CD4-positive, alpha-beta T cell treated with Interleukin-4 for 1 hour (primary cell): ENCODE results near the gene GAL3ST3.
"Not testable (repeated sequence)": the region's sequence is repeated elsewhere in the genome, so short reads cannot be mapped to it uniquely, and the experiment has no call there.

Source experiments
- DNase-seq, 2 donors: peaks; one replicate each; pipeline ENCODE4 v3.0.0-alpha.2; 2020 to 2022

Gene GAL3ST3

GRCh38 chr11:66042227-66042995 lies 6.5 kb downstream of the GAL3ST3 start:
- DNase-seq, result no peak

GRCh38 chr11:66039765-66040164 lies 9.2 kb downstream of the GAL3ST3 start:
- DNase-seq, result no peak

- no peak for DNase-seq
These were observed 11.6 kb downstream of the GAL3ST3 start for GRCh38 chr11:66037327-66037726.

- DNase-seq, result no peak
These were observed 12.6 kb downstream of the GAL3ST3 start for GRCh38 chr11:66036334-66036710.

- DNase-seq, result no peak
These were observed 13.2 kb downstream of the GAL3ST3 start for GRCh38 chr11:66035653-66036333.

GRCh38 chr11:66032957-66033735 lies 15.8 kb downstream of the GAL3ST3 start:
- no peak for DNase-seq

GRCh38 chr11:66026017-66026529 lies 22.9 kb downstream of the GAL3ST3 start, which contains the start of gene CATSPER1:
Gene CATSPER1 (minus strand): TSS chr11:66026479. CDS start chr11:66026379, 100 bp downstream.
- DNase-seq, result no peak

GRCh38 chr11:66023186-66023440 lies 25.8 kb downstream of the GAL3ST3 start:
- not testable (repeated sequence) for DNase-seq

- DNase-seq, result peak; percentile 68 to 72
These were observed 26.4 kb downstream of the GAL3ST3 start for GRCh38 chr11:66022401-66023185.

- peak in 1 of 2 donors; percentile 75 for DNase-seq
These were observed 28.2 kb downstream of the GAL3ST3 start for GRCh38 chr11:66020618-66021357.

- DNase-seq, result no peak
These were observed 28.7 kb downstream of the GAL3ST3 start for GRCh38 chr11:66020212-66020611.

GRCh38 chr11:66017321-66017720 lies 31.6 kb downstream of the GAL3ST3 start:
- no peak for DNase-seq

GRCh38 chr11:66016793-66017177 lies 32.2 kb downstream of the GAL3ST3 start:
- DNase-seq, result no peak

GRCh38 chr11:66015936-66016792 lies 32.8 kb downstream of the GAL3ST3 start:
- DNase-seq, result no peak

- no peak for DNase-seq
These were observed 33.5 kb downstream of the GAL3ST3 start for GRCh38 chr11:66015454-66015881.

GRCh38 chr11:66014804-66015453 lies 34.0 kb downstream of the GAL3ST3 start:
- DNase-seq, result no peak

GRCh38 chr11:66013762-66014100 lies 35.2 kb downstream of the GAL3ST3 start:
- no peak for DNase-seq

- DNase-seq, result peak in 1 of 2 donors; percentile 59
These were observed 35.8 kb downstream of the GAL3ST3 start for GRCh38 chr11:66012946-66013761.

GRCh38 chr11:66012371-66012945 lies 36.5 kb downstream of the GAL3ST3 start:
- no peak for DNase-seq
